Mucosa of gallbladder (tissue), 1 donor: Measurements from ENCODE around the gene MEIKIN. TPM values are rescaled to one million over a fixed set of nuclear protein-coding genes. Genes with fewer than 3 reads are reported as not detected.

ENCODE experiments used
- DNase-seq: peaks from one replicate; pipeline ENCODE4 v3.0.0-alpha.2; 2020; ENCODE audit warnings: low spot score
- total RNA-seq: library from RNA; stranded (reverse); gene quantifications from one replicate; pipeline ENCODE4 v1.2.1, GENCODE V29; 2021
- donor health status: DM: no; HTN: no; CAD: no.

MEIKIN gene
- total RNA-seq, 1 donor from 2014 or later = not detected

DNA sequence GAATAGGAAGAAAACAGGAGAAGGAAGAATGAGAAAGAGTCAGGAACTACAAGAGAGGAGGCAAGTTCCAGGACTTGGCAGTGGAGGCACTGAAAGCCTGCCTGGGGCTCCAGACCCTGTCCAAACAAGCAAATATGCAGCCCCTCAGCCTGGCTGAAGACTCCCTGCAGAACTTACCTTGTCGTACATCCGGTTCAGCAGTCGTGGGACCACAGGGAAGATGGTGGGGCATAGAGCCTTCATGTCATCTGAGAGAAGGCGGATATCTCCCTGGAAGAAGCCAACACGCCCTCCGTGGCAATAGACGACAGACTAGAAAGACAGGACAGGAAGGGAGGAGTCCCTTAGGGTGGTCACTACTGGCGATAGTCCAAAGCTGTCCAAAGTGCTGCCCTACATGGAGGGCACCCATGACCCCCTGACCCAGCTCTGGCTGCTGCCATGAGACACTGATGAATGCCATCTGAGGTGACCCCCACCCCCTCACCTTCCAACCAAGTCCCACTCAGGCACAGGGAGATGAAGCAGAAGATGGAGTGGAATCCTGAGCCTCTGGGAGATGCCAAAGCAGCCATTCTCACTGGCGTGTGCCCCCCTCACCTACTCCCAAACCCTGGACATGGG lies 27.7 kb upstream of the MEIKIN start:
- DNase-seq = peak; percentile 8

DNA sequence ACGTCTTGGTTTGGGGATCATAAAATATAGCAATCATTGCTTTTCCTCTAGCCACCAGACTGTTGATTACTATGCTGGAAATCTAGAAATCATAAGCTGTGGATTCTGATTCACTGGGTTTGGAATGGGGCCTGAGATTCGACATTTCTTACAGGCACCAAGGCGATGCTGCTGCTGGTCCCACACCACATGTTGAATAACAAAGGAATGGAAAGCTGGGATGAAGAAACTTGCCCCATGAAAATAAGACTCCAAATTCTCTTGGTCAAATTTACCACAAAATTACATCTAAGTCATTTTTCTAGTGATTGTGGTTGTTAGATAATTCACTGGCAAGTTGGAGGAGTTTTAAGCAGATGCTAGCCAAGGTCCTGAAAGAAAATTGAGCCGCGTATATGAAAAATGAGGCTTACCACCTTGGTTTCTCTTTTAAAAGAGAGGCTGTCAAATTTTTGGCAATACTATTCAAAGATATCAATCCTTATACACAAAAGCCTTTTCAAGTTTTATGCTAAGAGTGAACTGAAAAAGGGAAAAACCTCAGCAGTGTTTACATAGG lies 23.0 kb upstream of the MEIKIN start:
- DNase-seq = no peak

GRCh38 chr5:131966551-131966950 lies 21.1 kb upstream of the MEIKIN start:
- DNase-seq = no peak

DNA sequence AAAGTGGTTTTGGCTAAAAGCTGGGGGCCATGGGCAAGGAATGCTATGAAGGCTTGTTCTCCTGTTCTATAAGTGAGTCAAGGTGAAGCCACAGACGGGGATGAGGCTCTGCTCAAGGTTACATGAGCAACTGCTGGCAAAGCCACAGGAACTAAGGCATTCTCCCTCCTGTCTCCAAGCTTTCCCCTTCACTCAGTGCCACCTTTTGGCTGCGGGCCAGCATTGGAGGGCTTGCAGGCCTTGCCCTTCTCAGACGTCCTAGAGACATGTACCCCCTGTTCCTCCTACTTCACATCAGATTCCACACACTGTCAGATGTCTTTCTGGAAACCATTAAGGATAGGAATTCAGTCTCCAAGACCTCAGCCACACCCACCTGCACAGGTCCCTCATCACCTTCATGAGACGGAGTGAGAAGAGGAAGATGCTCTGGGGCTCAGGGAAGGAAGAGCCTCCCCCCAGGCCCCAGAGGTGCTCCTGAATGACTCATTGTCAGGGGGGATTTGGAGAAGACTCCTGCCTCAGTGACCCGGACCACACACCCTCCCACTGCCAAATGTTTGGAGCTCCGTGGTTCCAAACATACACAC lies 20.5 kb upstream of the MEIKIN start:
- no peak for DNase-seq

DNA sequence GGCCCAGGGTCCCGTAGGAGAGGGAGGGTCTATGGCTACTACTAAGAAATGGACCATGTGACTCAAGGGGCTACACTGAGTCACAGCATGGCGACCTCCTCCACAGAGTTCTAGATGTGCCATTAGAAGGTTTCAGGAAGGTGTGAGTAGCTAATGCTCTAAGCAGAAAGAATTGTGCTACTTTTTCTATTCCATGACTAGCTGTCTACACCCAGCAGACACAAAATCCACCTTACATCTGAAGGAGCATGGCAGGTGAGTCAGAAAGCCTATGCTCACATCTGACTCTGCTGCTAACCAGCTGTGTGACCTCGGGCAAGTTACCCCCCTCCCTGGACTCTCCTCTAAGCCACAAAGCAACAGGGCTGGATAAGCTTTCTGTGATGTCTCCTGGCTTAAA lies 14.4 kb upstream of the MEIKIN start:
- DNase-seq = no peak

DNA sequence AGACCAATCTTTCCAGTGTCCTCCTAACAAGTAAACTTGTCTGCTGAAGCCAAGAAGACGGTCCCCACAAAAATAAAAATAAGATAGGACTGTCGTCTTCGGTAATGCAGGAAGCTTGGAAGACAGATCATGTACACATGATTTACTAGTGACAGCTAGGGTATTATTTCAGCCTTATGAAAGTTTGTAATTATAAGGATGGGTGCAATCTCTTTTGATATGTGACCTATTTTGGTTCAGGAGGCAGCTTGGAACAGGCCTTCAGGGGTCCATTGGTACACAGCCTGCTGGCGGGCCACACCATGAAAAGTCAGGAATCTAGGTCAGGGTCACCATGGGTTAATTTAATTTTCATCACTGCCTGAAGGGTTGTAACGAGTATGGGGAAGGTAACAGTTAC lies 13.7 kb upstream of the MEIKIN start:
- DNase-seq = no peak

DNA sequence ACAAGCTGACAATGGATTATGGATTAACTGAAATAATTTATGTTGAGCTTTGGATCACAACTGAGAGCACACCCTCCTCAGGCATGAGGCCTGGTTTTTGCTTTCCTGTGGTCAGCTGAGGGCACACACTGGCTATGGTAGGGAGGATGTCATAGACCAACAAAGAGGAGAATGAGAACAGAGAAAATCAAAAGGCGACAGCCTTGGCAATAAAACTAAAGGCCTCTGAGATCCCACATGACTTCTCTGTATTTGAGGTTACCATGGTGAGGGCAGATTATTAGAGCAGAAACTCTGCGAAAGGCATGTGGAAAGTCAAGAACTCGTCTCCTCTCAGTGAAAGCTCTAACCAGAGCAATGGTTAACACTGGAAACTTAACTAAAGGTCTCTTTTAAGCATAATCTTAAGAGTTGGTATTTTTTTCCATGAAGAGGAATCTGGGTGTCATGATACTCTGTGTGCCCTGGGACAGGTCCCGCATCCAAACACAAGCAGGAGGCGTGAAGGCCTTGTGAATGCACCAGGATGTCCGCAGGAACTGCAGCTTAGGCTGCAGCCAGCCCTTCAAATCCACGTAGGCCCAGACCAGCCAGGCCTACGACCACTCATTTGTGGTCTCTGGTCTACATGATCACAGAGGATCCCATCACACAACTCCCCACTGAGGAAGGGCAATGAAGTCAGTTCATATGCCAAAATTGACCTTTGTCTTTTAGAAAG lies 12.4 kb upstream of the MEIKIN start:
- DNase-seq = no peak

DNA sequence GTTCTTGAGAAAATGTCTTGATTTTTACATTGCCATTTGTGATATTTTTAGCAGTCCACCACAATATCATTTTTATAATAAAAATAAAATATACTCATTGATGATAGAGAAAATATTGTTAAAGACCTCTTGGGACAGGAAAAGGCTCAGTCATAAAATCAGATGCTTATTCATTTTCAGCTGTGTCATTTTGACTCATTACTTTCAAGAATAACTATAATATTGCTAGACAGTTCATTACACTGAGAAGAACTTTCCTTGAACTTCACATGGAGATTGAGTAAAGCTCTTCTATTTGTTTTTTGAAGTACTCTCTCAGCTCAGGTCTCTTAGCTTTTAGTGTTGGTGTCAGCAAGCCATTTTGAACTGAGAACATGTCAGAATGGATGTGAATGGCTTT lies 8.5 kb upstream of the MEIKIN start:
- no peak for DNase-seq

DNA sequence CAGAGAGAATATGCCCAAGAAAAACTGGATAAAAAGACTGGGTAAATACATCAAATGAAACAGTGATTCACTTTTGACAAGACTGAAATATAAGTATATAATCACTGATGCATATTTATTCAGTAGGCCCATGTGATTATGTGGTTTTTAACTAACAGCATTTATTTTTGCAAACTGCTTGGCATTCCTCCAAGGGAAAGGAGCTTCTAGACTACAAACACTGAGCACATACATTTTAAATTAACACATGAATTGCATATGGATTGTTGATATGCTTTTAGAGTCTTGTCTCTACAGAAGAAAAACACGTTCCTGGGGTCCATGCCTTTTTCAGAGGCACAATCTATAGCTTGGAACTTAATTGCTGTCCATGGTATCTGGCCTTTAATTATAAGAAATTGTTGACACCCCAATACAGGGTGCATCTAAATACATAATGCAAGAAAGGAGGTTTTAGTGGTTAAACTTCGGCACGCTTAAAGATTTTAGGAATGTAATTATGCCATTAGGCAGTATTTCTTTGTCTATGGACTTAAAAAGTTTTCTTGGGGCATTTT lies 6.9 kb upstream of the MEIKIN start:
- no peak for DNase-seq

- DNase-seq = no peak
Observed at GRCh38 chr5:131950706-131951105, 5.2 kb upstream of the MEIKIN start.

DNA sequence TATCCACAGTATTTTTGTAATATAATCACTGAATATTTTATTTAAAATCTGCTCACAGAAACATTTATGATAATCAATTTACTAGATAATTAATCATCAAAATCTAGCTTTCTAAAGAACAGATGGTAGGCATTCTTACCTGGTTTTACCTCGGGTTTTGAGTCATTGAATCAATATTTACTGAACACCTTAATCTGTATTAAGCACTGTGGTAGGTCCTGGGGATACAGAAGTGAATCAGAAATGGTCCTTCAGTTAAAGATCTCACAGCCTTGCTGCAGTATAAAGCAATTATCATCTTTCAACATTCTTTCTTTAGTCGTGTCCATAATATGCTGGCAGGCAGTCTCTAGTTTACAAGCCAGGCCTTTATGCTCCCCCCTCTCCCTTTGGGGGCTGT lies 2.0 kb upstream of the MEIKIN start:
- DNase-seq = no peak

DNA sequence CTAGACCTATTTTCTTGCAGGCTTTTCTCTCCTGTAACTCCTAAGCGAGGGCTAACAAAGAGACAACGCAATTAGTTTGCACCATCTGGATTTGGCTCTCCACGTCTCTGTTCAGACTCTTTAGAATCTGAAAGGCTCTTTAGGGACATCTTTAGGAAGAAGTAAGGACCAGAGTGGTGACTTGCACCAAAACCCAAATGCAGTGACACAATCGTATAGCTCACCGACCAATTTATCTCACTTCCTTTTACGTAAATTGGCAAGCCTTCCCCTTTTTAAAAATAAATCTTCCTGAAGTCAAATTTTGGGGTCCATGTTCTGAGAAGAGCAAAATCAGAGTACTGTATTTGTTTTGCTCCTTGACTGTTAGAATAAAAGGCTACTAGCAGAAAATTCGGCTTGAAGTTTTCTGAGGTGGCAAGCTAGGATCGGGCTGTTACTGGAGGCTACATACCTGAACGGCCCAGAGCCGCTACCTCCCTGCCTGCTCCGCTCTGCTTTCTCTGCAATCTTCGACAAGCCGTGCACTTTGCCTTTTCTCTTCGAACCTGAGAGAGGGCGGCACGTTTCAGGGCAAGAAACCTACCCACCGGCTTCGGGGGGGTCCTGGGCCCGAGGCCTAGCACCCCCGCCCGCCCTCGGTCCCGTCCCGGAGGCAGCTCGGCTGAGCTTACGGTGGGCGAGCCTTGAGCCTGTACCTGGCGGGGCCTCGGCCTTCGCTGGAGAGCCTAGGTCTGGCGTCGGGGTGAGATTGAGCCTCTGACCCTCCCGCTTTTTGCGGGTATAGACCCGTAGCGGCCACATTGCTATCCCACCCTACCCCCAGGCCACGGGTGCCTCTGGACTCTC lies 537 bp downstream of the MEIKIN start:
- no peak for DNase-seq

DNA sequence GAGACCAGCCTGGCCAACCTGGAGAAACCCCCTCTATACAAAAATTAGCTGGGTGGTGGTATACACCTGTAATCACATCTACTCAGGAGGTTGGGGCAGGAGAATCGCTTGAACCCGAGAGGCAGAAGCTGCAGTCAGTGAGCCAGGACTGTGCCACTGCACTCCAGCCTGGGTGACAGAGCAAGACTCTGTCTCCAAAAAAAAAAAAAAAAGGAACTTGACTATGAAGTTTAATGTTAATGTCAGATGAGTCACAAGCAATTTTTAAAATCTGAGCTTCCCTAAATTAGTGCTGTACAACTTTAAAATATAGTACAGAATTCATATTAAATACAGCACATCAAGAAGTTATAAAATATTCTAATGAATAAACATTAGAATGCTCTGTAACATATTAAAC lies 1.5 kb downstream of the MEIKIN start:
- DNase-seq = no peak

- no peak for DNase-seq
Observed at GRCh38 chr5:131942016-131942415, 3.4 kb downstream of the MEIKIN start.

DNA sequence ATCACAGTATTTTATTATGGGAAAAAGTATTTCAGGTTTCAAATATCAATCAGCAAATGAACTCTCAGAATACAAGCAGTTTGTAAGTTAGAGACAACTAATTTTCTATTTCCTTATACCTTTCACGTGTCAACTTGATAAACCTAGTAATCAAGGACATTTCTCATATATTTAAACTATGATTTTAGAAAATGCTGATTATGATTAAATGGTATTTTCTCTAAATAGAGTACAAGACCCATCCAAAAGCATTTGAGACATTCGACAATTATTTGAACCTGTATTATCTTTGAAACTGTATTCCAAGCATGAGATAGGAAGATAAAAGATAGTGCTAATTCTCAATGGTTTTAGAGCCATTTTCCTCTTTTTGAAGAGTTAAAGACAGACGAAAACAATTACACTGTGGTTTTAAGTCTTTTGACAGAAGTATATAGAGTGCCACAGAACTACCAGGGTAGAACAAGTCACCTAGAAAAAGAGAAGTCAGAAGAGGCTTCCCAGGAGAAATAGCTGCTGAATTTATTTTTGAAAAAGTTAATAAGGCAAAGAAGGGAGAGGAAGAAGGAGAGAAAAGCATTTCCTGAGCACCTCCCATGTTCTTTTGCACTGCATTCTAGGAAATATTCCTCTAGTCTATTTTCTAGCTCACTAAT lies 5.6 kb downstream of the MEIKIN start:
- DNase-seq = no peak

DNA sequence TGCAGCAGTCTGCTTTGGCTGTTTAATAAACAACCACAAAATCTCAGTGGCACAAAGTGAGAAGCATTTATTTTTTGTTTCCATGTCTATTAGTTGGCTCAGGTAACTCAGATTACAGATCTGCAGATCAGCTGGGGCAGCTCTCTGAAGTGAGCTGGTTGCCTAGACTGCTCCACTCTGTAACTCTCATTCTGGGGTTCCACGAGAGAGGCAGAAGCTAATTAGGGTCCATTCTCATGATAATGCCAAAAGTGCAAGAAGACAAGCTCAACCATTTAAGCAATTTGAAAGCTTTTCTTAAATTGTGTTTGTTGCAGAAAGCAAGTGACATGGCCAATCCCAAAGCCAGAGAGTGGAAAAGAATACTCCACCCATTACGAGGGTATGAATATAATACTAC lies 13.2 kb downstream of the MEIKIN start:
- no peak for DNase-seq

DNA sequence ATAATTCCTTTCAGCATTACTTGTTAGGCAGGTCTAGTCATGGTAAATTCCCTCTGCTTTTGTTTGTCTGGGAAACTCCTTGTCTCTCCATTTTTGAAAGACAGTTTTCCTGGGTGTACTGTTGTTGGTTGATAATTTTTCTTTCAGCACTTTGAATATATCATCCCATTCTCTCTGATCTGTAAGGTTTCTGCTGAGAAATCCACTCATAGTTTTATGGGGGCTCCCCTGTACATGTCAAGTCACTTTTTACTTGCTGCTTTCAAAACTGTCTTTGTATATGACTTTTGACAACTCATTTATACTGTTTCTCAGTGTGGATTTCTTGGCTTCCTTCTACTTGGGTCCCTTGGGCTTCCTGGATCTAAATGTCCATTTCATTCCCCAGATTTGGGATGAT lies 16.5 kb downstream of the MEIKIN start:
- DNase-seq = no peak

- DNase-seq = no peak
Observed at GRCh38 chr5:131926168-131926567, 19.3 kb downstream of the MEIKIN start.

DNA sequence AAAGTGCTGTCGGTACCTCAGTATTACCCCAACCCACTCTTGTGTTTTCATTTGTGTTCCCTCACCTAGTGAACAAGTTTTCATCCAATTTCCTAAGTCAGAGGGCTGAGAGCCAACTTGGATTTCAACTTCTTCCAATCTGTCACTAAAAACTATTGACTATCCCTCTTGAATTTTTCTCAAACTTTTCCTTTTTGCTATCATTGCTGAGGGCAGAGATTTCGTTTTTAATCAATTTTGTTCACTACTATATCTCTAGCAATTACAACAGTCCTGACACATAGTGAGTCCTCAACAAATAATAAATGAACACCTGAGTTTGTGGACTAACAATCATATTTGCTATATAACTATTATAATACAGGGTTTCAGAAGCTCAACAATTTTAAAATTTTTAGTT lies 29.0 kb downstream of the MEIKIN start:
- DNase-seq = no peak

- DNase-seq = no peak
Observed at GRCh38 chr5:131914472-131914871, 31.0 kb downstream of the MEIKIN start.

DNA sequence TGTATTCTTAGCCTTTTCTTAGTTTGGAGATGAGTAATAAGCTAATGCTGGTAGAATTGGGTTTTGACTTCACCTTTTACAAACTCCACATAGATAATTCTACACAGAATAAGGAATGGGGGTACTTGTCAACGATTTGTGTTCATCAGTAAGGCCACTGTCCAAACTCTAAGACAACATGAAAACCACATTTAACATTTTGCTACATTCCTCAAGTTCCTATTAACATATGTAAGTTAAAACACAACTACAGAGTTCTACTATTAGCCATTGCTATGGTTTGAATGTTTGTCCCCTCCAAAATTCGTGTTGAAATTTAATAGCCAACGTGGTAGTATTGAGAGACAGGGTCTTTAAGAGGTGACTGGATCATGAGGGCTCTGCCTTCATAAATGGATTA lies 31.9 kb downstream of the MEIKIN start:
- no peak for DNase-seq
